Upper lobe of left lung (tissue), 6 donors: ENCODE measurements around the gene NUP58. TPM values are rescaled to one million over a fixed set of nuclear protein-coding genes. Genes with fewer than 3 reads are reported as not detected.

Experiments used
- ATAC-seq, 2 donors: fragments of 200-7000 bp; cut with Tn5 transposase; one replicate each; pipeline ENCODE4 v1.9.1; 2022; ENCODE audit warnings: mild to moderate bottlenecking in 2 of 2, moderate library complexity in 2 of 2; ENCODE audit not compliant: low FRiP score in 2 of 2
- DNase-seq, 2 donors: peaks; one replicate each; pipeline ENCODE4 v3.0.0-alpha.2; 2019 to 2020
- H3K27ac ChIP-seq, 4 donors: fragments of 200-600 bp; sonication (generic); one replicate each; pipeline ENCODE4 v1.5.1; 2016 to 2019
- H3K27me3 ChIP-seq, 4 donors: fragments of 200-600 bp; sonication (generic); one replicate each; pipeline ENCODE4 v1.5.1; 2017 to 2019
- H3K36me3 ChIP-seq, 4 donors: fragments of 200-600 bp; sonication (generic); one replicate each; pipeline ENCODE4 v1.5.1; 2016 to 2019
- H3K4me1 ChIP-seq, 4 donors: fragments of 200-600 bp; sonication (generic); one replicate each; pipeline ENCODE4 v1.5.1; 2018 to 2019
- H3K4me3 ChIP-seq, 4 donors: fragments of 200-600 bp; sonication (generic); one replicate each; pipeline ENCODE4 v1.5.1; 2017 to 2019; ENCODE audit warnings: mild to moderate bottlenecking in 2 of 4, moderate library complexity in 1 of 4
- H3K9me3 ChIP-seq, 4 donors: fragments of 200-600 bp; sonication (generic); one replicate each; pipeline ENCODE4 v1.5.1; 2018 to 2019
- CTCF ChIP-seq, 6 experiments: fragments of 450-650 bp in 4 of 6; fragments of 200-600 bp in 2 of 6; sonication (generic) in 2 of 6; IDR thresholded peaks; one replicate each; pipeline ENCODE4 v1.5.1; 2016 to 2019; ENCODE audit warnings: antibody characterized with exemption in 6 of 6
- EP300 ChIP-seq, 4 donors: sonication (generic); formaldehyde crosslinking; IDR thresholded peaks; one replicate each; pipeline ENCODE4 v1.5.1; 2017; ENCODE audit warnings: antibody characterized with exemption in 4 of 4, control low read depth in 2 of 4
- POLR2A ChIP-seq, 4 donors: fragments of 450-650 bp; IDR thresholded peaks; one replicate each; pipeline ENCODE4 v1.5.1; 2016 to 2017; ENCODE audit warnings: antibody characterized with exemption in 4 of 4, mild to moderate bottlenecking in 2 of 4
- POLR2AphosphoS5 ChIP-seq, 2 donors: sonication (generic); formaldehyde crosslinking; IDR thresholded peaks; one replicate each; pipeline ENCODE4 v1.5.1; 2017; ENCODE audit warnings: antibody characterized with exemption in 2 of 2
- WGBS, 2 donors: methylation state at CpG; one replicate each; pipeline ENCODE4 v1.1.5; 2017 to 2018; 5-methylcytosine and 5-hydroxymethylcytosine counted together
- total RNA-seq, 6 donors: library from RNA; depleted of rRNA in 4 of 6; stranded (reverse); fragments of >200 nt in 4 of 6; gene quantifications; one replicate each; pipeline versions ENCODE4 v1.1.0 to v1.2.1, GENCODE V29; 2016 to 2021
- donor health status: DM: no; HTN: no; CAD: no; lungs with moderate emphysema.
- donor health status: DM: no; HTN: yes; CAD: no; lungs with severe emphysema.

Gene NUP58
- total RNA-seq, 6 donors from 2014 or later: 68.2 to 157 (median 85.6) TPM

DNA sequence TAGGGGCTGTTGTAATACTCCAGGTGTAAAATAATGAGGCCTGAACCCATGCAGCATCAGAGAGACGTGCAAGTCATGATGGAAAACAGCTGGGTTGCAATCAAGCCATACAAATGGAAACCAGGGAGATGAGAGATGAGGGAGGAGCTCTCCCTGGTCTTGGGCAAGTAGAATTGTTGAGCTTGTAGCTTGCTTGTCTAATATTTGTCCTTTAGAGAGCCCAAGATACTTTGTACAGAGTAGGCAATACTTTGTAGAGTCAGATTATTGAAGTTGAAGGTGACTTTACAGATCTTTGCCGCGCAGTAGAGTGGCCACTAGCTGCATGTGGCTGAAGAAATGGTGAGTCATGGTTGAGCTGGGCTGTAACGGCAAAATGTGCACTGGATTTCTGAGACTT, 78.7 kb downstream of the NUP58 start:
- Histone ChIP-seq H3K36me3 (no peaks in the 10 kb centered on the region), H3K4me1 (no peaks in the 10 kb centered on the region), H3K4me3 (no peak overlapping the region), H3K9me3 (no peaks in the 10 kb centered on the region), H3K27ac (no peak overlapping the region), H3K27me3 (no peaks in the 10 kb centered on the region)
- 81 to 82% methylated on average over 4 of the region's 4 CpGs for WGBS, 2 donors
- DNase-seq: no peak
- no peak for TF ChIP-seq EP300 (IDR thresholded peaks at IDR 0.05)
- TF ChIP-seq POLR2AphosphoS5 (IDR thresholded peaks at IDR 0.05): no peak
- TF ChIP-seq CTCF (IDR thresholded peaks at IDR 0.05): no peak
- no peak for TF ChIP-seq POLR2A (IDR thresholded peaks at IDR 0.05)
- ATAC-seq: no peak

- no peaks in the 10 kb centered on the region for H3K27me3 ChIP-seq
- H3K36me3 ChIP-seq: no peaks in the 10 kb centered on the region
- 66 to 71% methylated on average over 7 of the region's 7 CpGs for WGBS, 2 donors
- no peak for TF ChIP-seq CTCF (IDR thresholded peaks at IDR 0.05)
- no peak for TF ChIP-seq POLR2AphosphoS5 (IDR thresholded peaks at IDR 0.05)
- TF ChIP-seq EP300 (IDR thresholded peaks at IDR 0.05): no peak
- no peak for TF ChIP-seq POLR2A (IDR thresholded peaks at IDR 0.05)
- DNase-seq (no peak), ATAC-seq (no peak)
- H3K27ac ChIP-seq: no peak overlapping the region
- H3K4me3 ChIP-seq: no peak overlapping the region
- no peaks in the 10 kb centered on the region for H3K9me3 ChIP-seq
- no peaks in the 10 kb centered on the region for H3K4me1 ChIP-seq
Observed at GRCh38 chr13:25380741-25381324, 79.4 kb downstream of the NUP58 start.

DNA sequence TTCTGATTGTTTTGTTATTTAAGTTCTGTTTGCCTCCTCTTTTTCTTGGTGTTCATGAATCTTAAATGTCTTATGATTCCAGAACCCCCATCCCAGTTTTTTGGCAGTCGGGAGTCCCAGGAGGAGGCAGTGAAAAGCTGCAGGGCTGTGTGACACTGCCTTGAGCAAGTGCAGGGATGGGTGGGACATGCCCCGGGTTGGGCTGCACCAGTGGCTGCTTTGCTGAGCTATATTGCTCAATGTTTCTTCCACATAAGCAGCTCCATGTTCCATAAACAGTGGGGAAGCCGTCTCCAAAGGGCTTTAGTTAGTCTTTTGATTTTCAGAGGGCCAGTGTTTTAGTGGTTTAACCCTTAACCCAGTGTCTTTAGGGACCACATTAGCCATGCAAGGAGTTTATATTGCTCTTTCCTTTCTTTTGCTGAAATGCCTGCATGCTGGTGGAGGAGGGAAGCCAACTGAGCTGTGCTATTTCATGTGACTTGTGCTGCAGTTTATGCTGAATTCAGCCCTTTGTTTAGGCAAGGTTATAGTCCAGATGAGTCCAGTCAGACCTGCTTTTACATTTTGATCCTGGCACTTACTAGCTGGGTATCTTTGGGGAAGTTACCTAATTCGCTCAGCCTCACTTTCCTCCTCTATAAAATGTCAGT, 83.5 kb downstream of the NUP58 start:
- Histone ChIP-seq H3K9me3 (no peaks in the 10 kb centered on the region), H3K36me3 (no peaks in the 10 kb centered on the region), H3K27ac (no peak overlapping the region), H3K4me1 (no peaks in the 10 kb centered on the region), H3K4me3 (no peak overlapping the region), H3K27me3 (no peaks in the 10 kb centered on the region)
- TF ChIP-seq POLR2AphosphoS5 (IDR thresholded peaks at IDR 0.05) (no peak), POLR2A (IDR thresholded peaks at IDR 0.05) (no peak), EP300 (IDR thresholded peaks at IDR 0.05) (no peak), CTCF (IDR thresholded peaks at IDR 0.05) (no peak)
- ATAC-seq (no peak), DNase-seq (no peak)
- WGBS, 2 donors: 56 to 58% methylated on average over 4 of the region's 4 CpGs

- no peaks in the 10 kb centered on the region for H3K27me3 ChIP-seq
- H3K9me3 ChIP-seq: no peaks in the 10 kb centered on the region
- H3K4me3 ChIP-seq: no peak overlapping the region
- 44 to 51% methylated on average over 4 of the region's 4 CpGs for WGBS, 2 donors
- DNase-seq (no peak), ATAC-seq (no peak)
- no peak overlapping the region for H3K27ac ChIP-seq
- no peaks in the 10 kb centered on the region for H3K36me3 ChIP-seq
- TF ChIP-seq POLR2A (IDR thresholded peaks at IDR 0.05): no peak
- no peak for TF ChIP-seq CTCF (IDR thresholded peaks at IDR 0.05)
- no peak for TF ChIP-seq POLR2AphosphoS5 (IDR thresholded peaks at IDR 0.05)
- no peaks in the 10 kb centered on the region for H3K4me1 ChIP-seq
Observed at GRCh38 chr13:25391932-25392331, 90.5 kb downstream of the NUP58 start.

Other genes with a start within 250 kb of the NUP58 start
- under 1 TPM in 3 of 6 donors, not detected in 3; 0.11 to 0.20 (median 0.17) TPM for gene PABPC3, start 205.5 kb upstream of the NUP58 start, total RNA-seq
- gene AMER2, start 129.3 kb upstream of the NUP58 start, total RNA-seq: under 1 TPM in 2 of 6 donors, not detected in 4; 0.22 to 0.30 TPM
- gene MTMR6, start 14.1 kb upstream of the NUP58 start, total RNA-seq: 10 to 100 TPM in 4 of 6 donors, 1 to 10 TPM in 2; 6.1 to 24.6 (median 18.2) TPM
- gene ATP8A2, start 70.3 kb downstream of the NUP58 start, total RNA-seq: 1 to 10 TPM in 3 of 6 donors, under 1 TPM in 3; 0.55 to 1.5 (median 0.87) TPM